H1 (cell line): ENCODE measurements around the gene PLEKHA3. TPM values are rescaled to one million over a fixed set of nuclear protein-coding genes. Genes with fewer than 3 reads are reported as not detected.

Source experiments
- CTCF ChIA-PET: fragments of 300-600 bp; sonication (Branson Sonifier 250); formaldehyde crosslinking; loops from one replicate; lab custom pipeline; 2021; ENCODE audit not compliant: partially characterized antibody; lab: Charles Lee
- POLR2A ChIA-PET: fragments of 300-600 bp; sonication (Branson Sonifier 250); formaldehyde crosslinking; loops from one replicate; lab custom pipeline; 2021; ENCODE audit warnings: inconsistent platforms; ENCODE audit not compliant: partially characterized antibody; lab: Charles Lee
- DNase-seq, 2 experiments: peaks; one replicate each; pipeline versions ENCODE4 v3.0.0 to v3.0.0-alpha.2; 2010 to 2022; ENCODE audit warnings: low spot score in 2 of 2, low read depth in 1 of 2, mixed read lengths in 1 of 2
- FAIRE-seq: peaks from 2 replicates; lab custom pipeline; 2011; peaks lifted over from hg19 to GRCh38; lab: Jason Lieb, UNC
- H2AFZ ChIP-seq: 2 replicates; pipeline ENCODE4 v1.8.1; 2012; ENCODE audit warnings: low read length, inconsistent platforms
- H2AK5ac ChIP-seq: 2 replicates; pipeline ENCODE4 v1.6.1; 2013; ENCODE audit warnings: low read depth, low read length
- H2BK120ac ChIP-seq: replicated peaks from 2 replicates; pipeline ENCODE3; 2013; ENCODE audit warnings: low read depth, low read length, inconsistent platforms
- H2BK12ac ChIP-seq: 2 replicates; pipeline ENCODE4 v1.6.1; 2013; ENCODE audit warnings: low read depth, low read length
- H2BK15ac ChIP-seq: 2 replicates; pipeline ENCODE4 v1.6.1; 2013; ENCODE audit warnings: low read length
- H2BK20ac ChIP-seq: 2 replicates; pipeline ENCODE4 v1.6.1; 2013; ENCODE audit warnings: low read length
- H2BK5ac ChIP-seq: 2 replicates; pipeline ENCODE4 v1.6.1; 2013; ENCODE audit warnings: low read depth, low read length
- H3K14ac ChIP-seq: 2 replicates; pipeline ENCODE4 v1.6.1; 2013; ENCODE audit warnings: inconsistent platforms; ENCODE audit not compliant: insufficient read length
- H3K18ac ChIP-seq: 2 replicates; pipeline ENCODE4 v1.6.1; 2013; ENCODE audit warnings: low read length; ENCODE audit errors: extremely low read depth
- H3K23ac ChIP-seq: 2 replicates; pipeline ENCODE4 v1.6.1; 2013; ENCODE audit warnings: inconsistent platforms; ENCODE audit not compliant: insufficient read length
- H3K23me2 ChIP-seq: 2 replicates; pipeline ENCODE4 v1.6.1; 2013; ENCODE audit warnings: low read depth, low read length
- H3K27ac ChIP-seq: 2 replicates; pipeline ENCODE4 v1.6.1; 2011; ENCODE audit warnings: low read depth, low read length, inconsistent platforms
- H3K27me3 ChIP-seq, 4 experiments: replicated peaks in 1 of 4; 1 replicate in 1 of 4; 2 replicates in 3 of 4; pipeline versions ENCODE4 v1.6.1 to v1.8.1; 2011 to 2013; ENCODE audit warnings: low read length in 3 of 4, mild to moderate bottlenecking in 3 of 4, inconsistent platforms in 2 of 4, mixed read lengths in 2 of 4, moderate library complexity in 1 of 4; ENCODE audit not compliant: control insufficient read depth in 3 of 4, insufficient read depth in 3 of 4; ENCODE audit errors: extremely low read depth in 1 of 4
- H3K36me3 ChIP-seq, 4 experiments: 2 replicates each; pipeline versions ENCODE4 v1.6.1 to v1.8.1; 2011 to 2013; ENCODE audit warnings: mild to moderate bottlenecking in 4 of 4, low read length in 3 of 4, moderate library complexity in 2 of 4, control low read depth in 1 of 4, inconsistent platforms in 1 of 4; ENCODE audit not compliant: insufficient read depth in 4 of 4, control insufficient read depth in 2 of 4
- H3K4ac ChIP-seq: replicated peaks from 2 replicates; pipeline ENCODE3; 2013; ENCODE audit warnings: low read length, low read depth, mixed read lengths, inconsistent platforms; ENCODE audit not compliant: insufficient read length
- H3K4me1 ChIP-seq, 4 experiments: replicated peaks in 1 of 4; 1 replicate in 1 of 4; 2 replicates in 3 of 4; pipeline versions ENCODE4 v1.6.1 to v1.8.1; 2011 to 2013; ENCODE audit warnings: low read length in 3 of 4, inconsistent platforms in 2 of 4, mixed read lengths in 1 of 4; ENCODE audit not compliant: insufficient read depth in 4 of 4, control insufficient read depth in 3 of 4
- H3K4me2 ChIP-seq, 2 experiments: 2 replicates each; pipeline versions ENCODE4 v1.6.1 to v1.8.1; 2011 to 2013; ENCODE audit warnings: low read depth in 2 of 2, low read length in 2 of 2, control low read depth in 1 of 2, inconsistent platforms in 1 of 2, mild to moderate bottlenecking in 1 of 2; ENCODE audit not compliant: insufficient read depth in 1 of 2
- H3K4me3 ChIP-seq, 4 experiments: fragments of 200-600, 300-600 bp in 1 of 4; sonication (generic), shearing (Covaris generic), sonication (Bioruptor Twin) in 1 of 4; 2 replicates each; pipeline versions ENCODE4 v1.5.1 to v1.8.1; 2011 to 2016; ENCODE audit warnings: low read length in 4 of 4, low read depth in 3 of 4, control low read depth in 2 of 4, inconsistent platforms in 2 of 4, mild to moderate bottlenecking in 2 of 4, mixed read lengths in 1 of 4, moderate library complexity in 1 of 4; ENCODE audit not compliant: insufficient read depth in 2 of 4; ENCODE audit errors: extremely low read depth in 1 of 4
- H3K56ac ChIP-seq: replicated peaks from 2 replicates; pipeline ENCODE3; 2013; ENCODE audit warnings: low read depth, mild to moderate bottlenecking, mixed read lengths, low read length, inconsistent platforms; ENCODE audit not compliant: insufficient read length
- H3K79me1 ChIP-seq: 2 replicates; pipeline ENCODE4 v1.6.1; 2013; ENCODE audit warnings: low read depth, low read length, control low read depth
- H3K79me2 ChIP-seq, 2 experiments: 2 replicates each; pipeline versions ENCODE4 v1.6.1 to v1.8.1; 2012 to 2013; ENCODE audit warnings: low read length in 2 of 2, mild to moderate bottlenecking in 2 of 2, inconsistent platforms in 1 of 2; ENCODE audit not compliant: insufficient read depth in 2 of 2, control insufficient read depth in 1 of 2
- H3K9ac ChIP-seq, 4 experiments: replicated peaks in 1 of 4; 1 replicate in 1 of 4; 2 replicates in 3 of 4; pipeline versions ENCODE4 v1.6.1 to v1.8.1; 2011 to 2013; ENCODE audit warnings: low read depth in 3 of 4, low read length in 3 of 4, control low read depth in 2 of 4, mild to moderate bottlenecking in 2 of 4, moderate library complexity in 2 of 4, inconsistent platforms in 1 of 4; ENCODE audit errors: extremely low read depth in 1 of 4
- H3K9me3 ChIP-seq, 2 experiments: 2 replicates each; pipeline versions ENCODE4 v1.6.1 to v1.8.1; 2012 to 2013; ENCODE audit warnings: mild to moderate bottlenecking in 2 of 2, moderate library complexity in 2 of 2, control low read depth in 1 of 2, inconsistent platforms in 1 of 2, low read depth in 1 of 2, low read length in 1 of 2, mixed read lengths in 1 of 2; ENCODE audit not compliant: insufficient read depth in 2 of 2
- H4K20me1 ChIP-seq, 2 experiments: replicated peaks in 1 of 2; 2 replicates each; pipeline versions ENCODE3 to v1.8.1; 2011 to 2013; ENCODE audit warnings: inconsistent platforms in 2 of 2, low read length in 2 of 2, mild to moderate bottlenecking in 1 of 2; ENCODE audit not compliant: insufficient read depth in 2 of 2, control insufficient read depth in 1 of 2
- H4K5ac ChIP-seq: 2 replicates; pipeline ENCODE4 v1.6.1; 2013; ENCODE audit warnings: low read length, low read depth, mixed read lengths, inconsistent platforms; ENCODE audit not compliant: insufficient read length
- H4K8ac ChIP-seq: 2 replicates; pipeline ENCODE4 v1.8.0; 2013; ENCODE audit warnings: mild to moderate bottlenecking, moderate library complexity, low read length, inconsistent platforms; ENCODE audit not compliant: insufficient read depth; ENCODE audit errors: extremely low read depth
- H4K91ac ChIP-seq: replicated peaks from 2 replicates; pipeline ENCODE3; 2013; ENCODE audit warnings: low read length, mixed read lengths, inconsistent platforms; ENCODE audit not compliant: insufficient read length
- ATF3 ChIP-seq: IDR thresholded peaks from 2 replicates; pipeline ENCODE4 v1.6.1; 2011; ENCODE audit warnings: low read depth, mild to moderate bottlenecking, low read length; ENCODE audit not compliant: insufficient read depth
- BACH1 ChIP-seq: IDR thresholded peaks from 2 replicates; pipeline ENCODE4 v1.6.1; 2012; ENCODE audit warnings: low read length, improper control_type of control experiment
- POLR2A ChIP-seq, 2 experiments: IDR thresholded peaks; 1 replicate in 1 of 2; 2 replicates in 1 of 2; pipeline ENCODE4 v1.6.1; 2011; ENCODE audit warnings: low read depth in 2 of 2, low read length in 2 of 2, mild to moderate bottlenecking in 2 of 2; ENCODE audit errors: control extremely low read depth in 1 of 2
- POLR2AphosphoS5 ChIP-seq: IDR thresholded peaks from 2 replicates; pipeline ENCODE4 v1.6.1; 2011; ENCODE audit warnings: low read depth, low read length
- TAF1 ChIP-seq: IDR thresholded peaks from 2 replicates; pipeline ENCODE4 v1.6.1; 2011; ENCODE audit warnings: mild to moderate bottlenecking, low read depth, low read length
- TAF7 ChIP-seq: optimal IDR thresholded peaks from 2 replicates; pipeline ENCODE3; 2011; ENCODE audit warnings: low read depth, mild to moderate bottlenecking, inconsistent platforms, low read length, moderate library complexity, borderline replicate concordance
- TEAD4 ChIP-seq: IDR thresholded peaks from 2 replicates; pipeline ENCODE4 v1.6.1; 2012; ENCODE audit warnings: low read depth, low read length, inconsistent platforms, mixed read lengths
- WGBS, 2 experiments: shearing (Covaris generic) in 1 of 2; methylation state at CpG; one replicate each; pipeline versions ENCODE4 v1.1.6 to v1.1.7; 2013 to 2015; ENCODE audit warnings: low lambda C conversion rate in 2 of 2, mixed read lengths in 2 of 2, inconsistent platforms in 1 of 2, low coverage in 1 of 2, missing lambda C conversion rate in 1 of 2; ENCODE audit not compliant: insufficient replicate concordance in 2 of 2, insufficient coverage in 1 of 2, insufficient read length in 1 of 2; ENCODE audit errors: extremely low coverage in 1 of 2, missing lambda C conversion rate in 1 of 2; 5-methylcytosine and 5-hydroxymethylcytosine counted together
- long read RNA-seq, 2 experiments: library from RNA in 1 of 2; library from capped mRNA in 1 of 2; stranded (forward); transcript quantifications; one replicate each; pipeline ENCODE4 v2.0.0, GENCODE V29; 2021; ENCODE audit warnings: inconsistent platforms in 1 of 2
- polyA minus RNA-seq, 3 experiments: library from RNA; depleted of rRNA, polyadenylated mRNA; stranded (reverse); fragments of >200 nt; gene quantifications; 1 replicate in 2 of 3; 2 replicates in 1 of 3; pipeline ENCODE4 v1.2.3, GENCODE V29; 2011
- polyA plus RNA-seq, 7 experiments: library from polyadenylated mRNA; depleted of rRNA in 3 of 7; stranded (reverse) in 5 of 7; unstranded in 2 of 7; fragments of >200 nt in 5 of 7; fragments of 200-250 nt in 2 of 7; gene quantifications; 1 replicate in 5 of 7; 2 replicates in 1 of 7; 4 replicates in 1 of 7; pipeline versions ENCODE4 v1.2.1 to v1.2.3, GENCODE V29; 2011 to 2013; ENCODE audit warnings: missing spikeins in 2 of 7, mixed read lengths in 2 of 7
- total RNA-seq: library from RNA; stranded (reverse); fragmentation: NEBNext Ultra II Directional; extraction: Animal tissue kit (Norgen Biotek cat#: 25700); gene quantifications from 2 replicates; pipeline ENCODE4 v1.2.1, GENCODE V29; 2021

PLEKHA3 gene
- 20.1 and 22.3 TPM in 2 replicates for total RNA-seq
- 1.2 and 1.9 TPM in 2 replicates for polyA plus RNA-seq (2011; rRNA removed)
- 3.6 TPM for polyA plus RNA-seq (2011; cell fraction: cytosol; rRNA removed)
- polyA plus RNA-seq (2011; cell fraction: nucleus; rRNA removed): 1.3 TPM
- polyA plus RNA-seq (2012, experiment 1 of 2): 6.1 to 8.0 TPM (median 6.8 TPM) in 4 replicates
- 0.28 TPM for polyA plus RNA-seq (2012, experiment 2 of 2)
- 13.9 TPM for polyA plus RNA-seq (2013, experiment 1 of 2)
- 15.4 TPM for polyA plus RNA-seq (2013, experiment 2 of 2)
- polyA minus RNA-seq (2011; rRNA and poly(A)+ RNA removed): 4.8 and 9.4 TPM in 2 replicates
- 4.8 TPM for polyA minus RNA-seq (2011; cell fraction: cytosol; rRNA and poly(A)+ RNA removed)
- 5.2 TPM for polyA minus RNA-seq (2011; cell fraction: nucleus; rRNA and poly(A)+ RNA removed)
- long read RNA-seq, experiment 1, full-length matches to known transcripts: 5 of 18 reads
- long read RNA-seq, experiment 1, partial matches to known transcripts: 3 of 18 reads
- long read RNA-seq, experiment 1, other reads (novel, unspliced or antisense): 10 of 18 reads
- long read RNA-seq, experiment 2, partial matches to known transcripts: 0 of 1 reads
- long read RNA-seq, experiment 2, other reads (novel, unspliced or antisense): 1 of 1 reads

- POLR2A ChIA-PET: interaction anchor here (0.6 to 2.5 kb wide), 5 partner anchors 25 to 1003 kb away, joined by 3 to 17 read pairs (median 3); partner anchors contain the start of genes PJVK and PRKRA
- peaks cover 0 to 33% of the 10 kb centered on the region in 2 experiments; a peak in 2 of 4 replicates for H3K79me2 ChIP-seq
- 2% methylated on average over 32 of the region's 92 CpGs; no CpG with 5 or more reads in 1 of the 2 experiments for WGBS, 2 experiments
- TF ChIP-seq TAF7 (peak; percentile 27), ATF3 (no peak), TAF1 (peak; percentile 48; the same call in 1 of the 2 replicates), BACH1 (peak; percentile 20; the same call in 1 of the 2 replicates), TEAD4 (no peak), POLR2A (IDR thresholded peaks at IDR 0.05; ENCODE audit: control extremely low read depth in 1 of 2, low read depth in 2 of 2, low read length in 2 of 2) (peak in 1 of 2 experiments; percentile 69; a peak in 1 of 3 replicates), POLR2AphosphoS5 (peak; percentile 27; the same call in 1 of the 2 replicates)
Observed at GRCh38 chr2:178480227-178481181, at the start of gene PLEKHA3. TSS of gene PLEKHA3 (plus strand) at chr2:178480457. CDS start at chr2:178480870, 413 bp downstream.

More at GRCh38 chr2:178480227-178481181, at the start of gene PLEKHA3:
- H3K23ac ChIP-seq: no peak within 1 kb of the TSS
- no peak within 1 kb of the TSS for H2BK120ac ChIP-seq
- no peak within 1 kb of the TSS for H2AK5ac ChIP-seq
- H3K36me3 ChIP-seq: no peaks in the 10 kb centered on the region
- H2BK12ac ChIP-seq: no peak within 1 kb of the TSS; the same call in 1 of the 2 replicates
- H2BK5ac ChIP-seq: no peak within 1 kb of the TSS
- H3K27me3 ChIP-seq: no peaks in the 10 kb centered on the region; a peak in 2 of 7 replicates
- H3K23me2 ChIP-seq: peaks cover 9% of the 10 kb centered on the region
- no peak within 1 kb of the TSS for H2BK20ac ChIP-seq
- H3K56ac ChIP-seq: no peak within 1 kb of the TSS
- peaks cover 0 to 12% (median 4%) of the 10 kb centered on the region in 4 experiments; a peak in 3 of 7 replicates for H3K4me1 ChIP-seq
- H4K20me1 ChIP-seq: peaks cover 2 to 3% of the 10 kb centered on the region in 2 experiments
- H4K8ac ChIP-seq: peak within 1 kb of the TSS; percentile 82; the same call in 1 of the 2 replicates
- no peak within 1 kb of the TSS for H2AFZ ChIP-seq
- H3K79me1 ChIP-seq: peaks cover 2% of the 10 kb centered on the region; the same call in 1 of the 2 replicates
- no peak for FAIRE-seq
- H2BK15ac ChIP-seq: peak within 1 kb of the TSS; percentile 49; the same call in 1 of the 2 replicates
- no peak within 1 kb of the TSS for H3K27ac ChIP-seq
- no peak within 1 kb of the TSS for H3K4ac ChIP-seq
- peak within 1 kb of the TSS; percentile 59 to 92 for H3K4me2 ChIP-seq
- no peak within 1 kb of the TSS for H3K14ac ChIP-seq
- H3K9ac ChIP-seq: peak within 1 kb of the TSS; percentile 40 to 84 (median 66)
- no peaks in the 10 kb centered on the region for H3K9me3 ChIP-seq
- H4K91ac ChIP-seq: no peak within 1 kb of the TSS
- CTCF ChIA-PET: interaction anchor here (0.6 to 2.3 kb wide), 8 partner anchors 11 to 58 kb away, joined by 3 to 14 read pairs (median 3); partner anchors contain the start of gene PRKRA
- no peak within 1 kb of the TSS for H4K5ac ChIP-seq
- peak; percentile 75 to 90 for DNase-seq
- H3K4me3 ChIP-seq: peak within 1 kb of the TSS; percentile 50 to 83 (median 76)
- H3K18ac ChIP-seq: peak within 1 kb of the TSS; percentile 60
